GM04504 (cell line): ENCODE data around the gene CBLC.

ENCODE experiments used
- DNase-seq: peaks from one replicate; pipeline ENCODE4 v3.0.0-alpha.2; 2012; ENCODE audit warnings: low read depth

Gene CBLC, protein sequence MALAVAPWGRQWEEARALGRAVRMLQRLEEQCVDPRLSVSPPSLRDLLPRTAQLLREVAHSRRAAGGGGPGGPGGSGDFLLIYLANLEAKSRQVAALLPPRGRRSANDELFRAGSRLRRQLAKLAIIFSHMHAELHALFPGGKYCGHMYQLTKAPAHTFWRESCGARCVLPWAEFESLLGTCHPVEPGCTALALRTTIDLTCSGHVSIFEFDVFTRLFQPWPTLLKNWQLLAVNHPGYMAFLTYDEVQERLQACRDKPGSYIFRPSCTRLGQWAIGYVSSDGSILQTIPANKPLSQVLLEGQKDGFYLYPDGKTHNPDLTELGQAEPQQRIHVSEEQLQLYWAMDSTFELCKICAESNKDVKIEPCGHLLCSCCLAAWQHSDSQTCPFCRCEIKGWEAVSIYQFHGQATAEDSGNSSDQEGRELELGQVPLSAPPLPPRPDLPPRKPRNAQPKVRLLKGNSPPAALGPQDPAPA

DNA sequence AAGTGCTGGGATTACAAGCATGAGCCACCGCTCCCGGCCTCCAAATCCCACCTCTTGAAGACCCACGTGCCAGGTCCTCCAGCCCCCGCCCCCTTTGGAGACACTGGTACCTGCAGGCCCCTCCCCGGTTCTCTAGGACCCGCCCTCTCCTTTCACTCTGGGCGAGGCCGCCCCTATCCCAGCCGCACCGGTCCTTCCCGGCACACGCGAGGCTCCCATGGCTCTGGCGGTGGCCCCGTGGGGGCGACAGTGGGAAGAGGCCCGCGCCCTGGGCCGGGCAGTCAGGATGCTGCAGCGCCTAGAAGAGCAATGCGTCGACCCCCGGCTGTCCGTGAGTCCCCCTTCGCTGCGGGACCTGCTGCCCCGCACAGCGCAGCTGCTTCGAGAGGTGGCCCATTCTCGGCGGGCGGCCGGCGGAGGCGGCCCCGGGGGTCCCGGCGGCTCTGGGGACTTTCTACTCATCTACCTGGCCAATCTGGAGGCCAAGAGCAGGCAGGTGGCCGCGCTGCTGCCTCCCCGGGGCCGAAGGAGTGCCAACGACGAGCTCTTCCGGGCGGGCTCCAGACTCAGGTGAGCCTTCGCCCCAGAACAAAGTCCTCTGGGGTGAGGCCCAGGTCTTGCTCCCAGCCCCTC, at the start of gene CBLC:
TSS of gene CBLC (plus strand) at position 176 of the 633 bp plus-strand sequence. CDS start at position 218, 42 bp downstream.
- no peak for DNase-seq

DNA sequence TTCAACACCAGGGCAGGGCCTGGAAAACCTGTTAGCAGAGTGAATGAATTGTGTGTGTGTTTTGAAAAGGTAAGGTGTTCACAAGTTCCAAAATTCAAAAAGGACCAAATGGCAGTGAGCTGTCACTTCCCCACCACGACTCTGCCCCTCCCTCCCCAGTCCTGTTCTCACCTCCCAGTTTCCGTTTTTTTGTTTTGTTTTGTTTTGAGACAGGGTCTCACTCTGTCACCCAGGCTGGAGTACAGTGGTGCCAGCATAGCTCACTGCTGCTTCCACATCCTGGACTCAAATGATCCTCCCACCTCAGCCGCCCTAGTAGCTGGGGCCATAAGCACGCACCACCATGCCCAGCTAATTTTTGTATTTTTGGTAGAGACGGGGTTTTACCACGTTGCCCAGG, 49.5 kb upstream of the CBLC start:
- DNase-seq, result no peak

DNA sequence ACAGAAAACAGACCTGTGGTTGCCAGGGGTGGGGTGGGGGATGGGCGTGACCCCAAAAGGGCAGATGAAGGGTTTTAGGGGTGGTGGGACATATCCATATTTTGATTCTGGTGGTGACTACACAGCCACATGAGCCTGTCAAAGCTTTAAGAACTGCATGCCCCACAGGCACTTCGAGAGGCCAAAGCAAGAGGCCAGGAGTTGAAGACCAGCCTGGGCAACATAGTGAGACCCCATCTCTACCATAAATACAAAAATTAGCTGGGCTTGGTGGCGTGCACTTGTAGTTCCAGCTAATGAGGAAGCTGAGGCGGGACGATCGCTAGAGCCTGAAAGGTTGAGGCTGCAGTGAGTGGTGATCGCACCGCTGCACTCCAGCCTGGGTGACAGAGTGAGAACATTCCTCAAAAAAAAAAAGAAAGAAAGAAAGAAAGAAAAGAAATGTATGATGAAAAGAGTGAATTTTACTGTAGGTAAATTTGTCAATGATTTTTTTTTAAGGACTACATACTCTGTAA, 48.1 kb upstream of the CBLC start:
- DNase-seq, result no peak

DNA sequence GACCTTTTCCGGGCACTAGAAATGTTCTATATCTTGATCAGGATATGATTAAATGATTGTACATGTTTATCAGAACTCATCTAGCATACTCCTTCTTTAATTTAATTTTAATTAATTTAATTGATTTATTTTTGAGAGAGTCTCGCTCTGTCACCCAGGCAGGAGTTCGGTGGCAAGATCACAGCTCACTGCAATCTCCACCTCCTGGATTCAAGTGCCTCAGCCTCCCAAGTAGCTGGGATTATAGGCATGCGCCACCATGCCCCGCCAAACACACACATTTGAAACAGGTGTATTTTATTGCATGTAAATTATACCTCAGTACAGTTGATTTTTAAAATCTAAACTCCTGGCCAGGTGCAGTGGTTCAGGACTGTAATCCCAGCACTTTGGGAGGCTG, 46.6 kb upstream of the CBLC start:
- DNase-seq, result no peak

DNA sequence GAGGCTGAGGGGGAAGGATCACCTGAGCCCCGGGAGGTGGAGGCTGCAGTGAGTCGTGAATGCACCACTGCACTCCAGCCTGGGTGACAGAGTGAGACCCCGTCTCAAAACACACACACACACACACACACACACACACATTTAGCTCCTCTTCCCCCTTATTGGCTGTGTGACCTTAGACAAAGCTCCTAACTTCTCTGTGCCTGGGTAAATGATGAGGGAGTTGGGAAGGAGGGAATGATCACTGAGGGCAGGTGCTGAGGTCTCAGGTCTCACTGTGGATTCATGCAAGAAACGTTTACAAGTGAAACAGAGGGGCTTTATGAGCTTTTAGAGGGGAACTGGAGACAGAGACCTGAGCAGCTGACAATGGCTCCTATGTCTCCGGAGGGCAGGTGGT, 46.1 kb upstream of the CBLC start:
- no peak for DNase-seq

DNA sequence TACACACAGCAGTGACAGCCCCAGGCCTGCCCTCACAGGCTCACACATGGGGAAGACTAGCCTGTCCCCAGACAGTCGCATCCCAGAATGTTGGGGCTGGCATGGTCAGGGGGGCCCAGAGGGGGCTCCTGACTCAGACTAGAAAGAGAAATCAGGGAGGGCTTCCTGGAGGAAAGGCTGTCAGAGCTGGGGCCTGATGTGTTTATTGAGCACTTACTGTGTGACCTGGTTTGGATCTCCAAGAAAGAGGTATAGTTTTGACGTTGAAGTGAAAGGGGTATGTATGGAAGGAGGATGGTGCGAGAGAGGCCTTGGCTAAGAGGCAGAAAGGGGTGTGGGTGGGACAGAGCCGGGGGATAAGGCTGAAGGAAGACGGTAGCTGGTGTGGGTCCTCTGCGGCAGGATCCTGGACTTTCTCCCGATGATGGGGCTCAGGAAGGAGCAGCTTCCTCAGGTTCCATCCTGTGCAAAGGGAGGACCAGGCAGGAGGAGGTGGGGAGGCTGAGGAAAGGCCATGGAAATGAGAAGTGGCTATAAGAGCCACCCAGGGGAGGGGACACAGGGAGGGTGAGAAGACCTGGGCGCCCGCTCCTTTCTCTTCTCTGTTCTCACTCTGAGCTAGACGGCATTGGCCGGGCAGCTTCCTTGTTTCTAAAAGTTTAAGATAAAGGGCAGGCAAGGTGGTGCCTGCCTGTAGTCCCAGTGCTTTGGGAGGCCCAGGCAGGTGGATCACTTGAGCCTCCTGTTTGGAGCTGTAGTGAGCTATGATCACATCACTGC, 45.3 kb upstream of the CBLC start:
- DNase-seq, result no peak

DNA sequence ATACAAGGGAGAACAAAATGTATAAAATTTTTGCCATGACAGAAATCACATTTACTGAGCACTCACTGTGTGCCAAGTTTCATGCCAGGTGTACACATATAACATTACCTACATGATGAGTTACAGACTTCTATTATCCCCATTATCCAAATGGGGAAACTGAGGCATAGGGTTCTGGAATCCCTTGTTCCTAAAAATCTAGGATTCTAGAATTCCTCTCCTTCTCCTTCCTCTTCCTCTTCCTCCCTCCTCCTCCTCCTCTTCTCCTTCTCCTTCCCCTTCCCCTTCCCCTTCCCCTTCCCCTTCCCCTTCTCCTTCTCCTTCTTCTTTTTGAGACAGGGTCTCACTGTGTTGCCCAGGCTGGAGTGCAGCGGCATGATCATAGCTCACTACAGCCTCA, 43.3 kb upstream of the CBLC start:
- DNase-seq, result no peak

DNA sequence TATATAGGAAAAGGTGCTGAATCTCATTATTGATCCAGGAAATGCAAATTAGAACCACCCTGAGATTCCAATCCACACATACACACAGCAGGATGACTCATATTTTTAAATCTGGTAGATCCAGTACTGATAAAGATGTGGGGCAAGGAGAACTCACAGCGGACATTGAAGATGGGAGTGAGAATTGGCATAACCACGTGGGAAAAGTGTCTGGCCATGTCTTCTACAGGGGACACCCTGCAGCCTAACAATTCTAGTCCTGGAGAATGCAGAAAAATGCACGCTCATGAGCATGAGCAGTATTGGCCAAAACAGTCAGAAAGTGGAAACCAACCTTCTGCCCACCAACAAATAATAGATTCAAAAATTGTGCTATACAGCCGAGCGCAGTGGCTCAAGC, 42.7 kb upstream of the CBLC start:
- DNase-seq, result no peak

DNA sequence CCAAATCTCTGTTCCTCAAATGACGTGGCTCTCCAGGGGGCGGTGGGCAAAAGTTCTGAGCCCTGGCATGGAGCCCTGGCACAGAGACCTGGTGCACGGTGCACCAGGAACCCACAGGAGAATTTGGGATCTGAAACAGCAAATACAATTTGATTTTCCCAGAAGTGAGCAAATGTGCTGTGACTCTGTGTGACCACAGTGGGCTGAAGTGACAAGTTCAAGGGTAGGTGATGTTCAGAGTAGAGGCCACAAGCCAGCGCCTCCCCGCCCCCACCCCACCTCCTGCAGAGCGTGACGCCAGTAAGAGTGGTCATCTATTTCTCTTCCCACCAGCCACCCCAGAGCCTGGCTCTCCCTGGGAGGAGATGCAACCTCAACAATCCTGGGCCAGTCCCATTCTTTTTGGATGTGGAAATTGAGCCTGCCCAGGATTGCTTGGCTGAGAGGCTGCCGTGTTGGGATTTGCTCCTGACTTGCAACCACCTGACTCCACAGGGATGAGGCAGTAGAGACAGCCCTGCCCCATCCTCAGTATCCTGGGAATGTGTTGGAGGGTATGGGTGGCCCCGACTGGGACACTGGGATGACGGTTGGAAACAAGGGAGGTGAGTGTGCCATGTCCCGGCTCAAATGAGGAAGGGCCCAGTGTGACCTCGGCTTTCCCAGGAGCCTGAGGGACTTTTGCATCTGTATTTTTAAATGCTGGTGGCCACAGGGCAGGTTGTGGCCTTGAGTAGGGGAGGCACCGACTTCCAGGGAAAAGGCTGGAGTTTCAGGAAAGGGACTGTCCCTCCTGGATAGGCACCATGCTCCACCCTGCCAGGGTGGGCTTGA, 40.2 kb upstream of the CBLC start:
- no peak for DNase-seq

DNA sequence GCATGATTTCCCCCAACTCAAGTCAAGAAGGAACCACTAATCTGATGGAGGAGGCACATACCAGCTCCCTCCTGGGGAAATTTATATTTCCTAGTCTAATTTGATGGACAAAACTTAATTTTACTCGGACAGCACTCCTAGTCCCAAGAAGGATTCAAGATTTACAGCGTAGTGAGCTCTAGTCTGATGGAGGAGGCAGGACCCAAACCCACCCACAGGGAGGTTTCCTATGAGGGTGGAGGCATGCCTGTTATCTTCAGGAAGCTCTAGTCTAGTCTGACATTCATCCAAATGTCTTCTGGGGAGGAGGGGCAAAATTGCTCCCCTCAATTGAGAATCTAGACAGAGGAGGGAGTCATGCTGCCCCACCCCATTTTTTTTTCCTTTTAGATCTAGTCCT, 39.6 kb upstream of the CBLC start:
- no peak for DNase-seq

DNA sequence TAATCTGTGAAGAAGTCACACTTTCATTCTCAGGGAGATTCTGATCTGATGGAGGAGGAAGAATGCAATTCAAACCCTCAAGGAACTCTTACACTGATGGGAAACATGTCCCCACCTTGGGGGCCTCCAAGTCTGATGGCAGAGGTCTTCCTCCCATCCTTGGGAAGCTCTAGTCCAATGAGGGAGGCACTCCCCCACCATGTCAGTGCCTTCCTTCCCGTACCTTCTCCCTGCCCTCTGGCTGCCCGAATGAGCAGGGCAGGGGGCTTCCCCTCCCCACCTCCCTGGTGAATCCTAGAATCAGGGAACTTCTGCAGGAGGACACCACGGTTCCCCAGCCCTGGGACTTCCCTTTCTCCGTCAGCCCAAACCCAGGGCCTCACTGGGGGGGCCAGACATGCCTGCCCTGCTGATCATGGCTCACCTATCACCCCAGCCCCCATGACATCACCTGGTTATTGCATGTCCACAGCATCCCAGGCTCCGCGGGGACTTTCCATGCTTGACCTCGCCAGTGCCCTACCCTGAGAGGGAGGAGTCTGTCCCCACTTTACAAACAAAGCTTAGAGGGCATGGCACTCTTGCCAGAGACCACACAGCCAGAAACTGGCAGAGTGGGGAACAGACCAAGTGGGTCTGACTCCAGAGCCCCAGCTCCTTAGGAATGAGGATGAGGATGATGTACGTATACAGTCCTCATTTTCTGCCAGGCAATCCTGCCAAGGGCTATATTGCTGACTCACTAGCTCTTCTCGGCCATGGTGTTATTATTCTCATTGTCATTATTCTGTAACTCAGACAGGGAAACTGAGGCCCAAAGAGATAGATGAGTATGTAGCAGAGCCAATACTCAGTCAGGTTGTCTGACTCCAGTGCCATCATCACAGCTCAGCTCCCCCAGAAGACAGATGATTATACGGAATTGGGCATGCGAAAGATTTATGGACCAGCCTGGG, 38.8 kb upstream of the CBLC start:
- DNase-seq, result no peak

DNA sequence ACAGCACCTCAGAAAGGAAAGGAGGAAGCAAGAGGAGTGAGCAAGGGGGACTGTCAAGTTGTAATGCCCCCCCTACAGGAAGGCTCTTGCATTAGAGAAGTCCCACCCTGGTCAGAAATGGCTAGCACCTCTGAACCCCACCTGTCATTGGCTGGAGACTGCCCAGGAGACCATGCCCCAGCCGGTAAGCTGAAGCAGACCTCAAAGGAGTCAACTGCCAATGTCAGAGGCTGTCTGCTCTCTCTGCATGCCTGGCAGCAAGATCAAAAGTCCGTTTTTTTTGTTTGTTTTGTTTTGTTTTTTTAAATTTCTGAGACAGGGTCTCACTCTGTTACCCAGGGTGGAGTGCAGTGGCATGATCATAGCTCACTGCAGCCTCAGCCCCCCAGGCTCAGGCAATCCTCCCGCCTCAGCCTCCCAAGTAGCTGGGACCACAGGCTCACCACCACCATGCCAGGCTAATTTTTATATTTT, 37.3 kb upstream of the CBLC start:
- no peak for DNase-seq

DNA sequence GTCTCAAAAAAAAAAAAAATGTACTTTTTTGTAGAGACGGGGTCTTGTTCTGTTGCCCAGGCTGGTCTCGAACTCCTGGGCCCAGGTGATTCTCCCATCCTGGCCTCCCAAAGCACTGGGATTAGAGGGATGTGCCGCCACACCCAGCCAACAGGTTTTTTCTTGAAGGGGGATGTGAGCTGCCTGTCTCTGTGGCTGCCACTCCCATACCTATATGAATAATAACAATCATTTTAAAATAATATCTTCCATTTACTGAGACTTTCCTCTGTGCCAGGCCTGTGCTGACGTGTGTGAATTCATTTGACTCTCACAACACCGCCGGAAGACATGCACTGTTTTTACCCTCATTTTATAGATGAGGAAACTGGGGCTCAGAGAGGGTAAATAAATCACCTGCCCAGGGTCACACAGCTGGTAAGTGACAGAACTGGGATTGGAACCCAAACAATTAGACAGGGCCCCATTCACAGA, 36.4 kb upstream of the CBLC start:
- no peak for DNase-seq

DNA sequence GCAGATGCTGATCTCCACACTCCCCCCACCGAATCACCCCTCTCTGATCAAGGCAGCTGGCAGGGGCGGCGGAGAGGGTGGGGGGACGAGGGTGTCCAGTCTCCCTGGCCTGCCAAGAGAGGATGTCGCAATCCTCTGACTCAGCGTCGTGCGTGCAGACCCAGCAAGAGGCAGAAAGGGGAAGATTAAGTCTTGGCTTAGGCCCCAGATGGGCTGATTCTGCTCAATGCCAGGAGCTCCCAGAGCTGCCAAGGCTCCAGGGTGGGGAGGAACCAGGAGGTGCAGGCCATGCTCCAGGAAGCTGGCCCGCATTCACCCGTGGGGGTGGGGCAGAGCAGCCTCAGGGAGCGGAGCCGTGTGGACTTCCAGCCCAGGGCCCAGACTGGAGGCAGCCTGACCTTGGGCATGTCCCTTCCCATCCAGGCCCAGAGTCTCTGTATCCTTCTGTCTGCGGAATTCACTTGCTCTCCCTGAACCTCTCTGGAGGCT, 35.8 kb upstream of the CBLC start:
- peak; percentile 100 for DNase-seq

DNA sequence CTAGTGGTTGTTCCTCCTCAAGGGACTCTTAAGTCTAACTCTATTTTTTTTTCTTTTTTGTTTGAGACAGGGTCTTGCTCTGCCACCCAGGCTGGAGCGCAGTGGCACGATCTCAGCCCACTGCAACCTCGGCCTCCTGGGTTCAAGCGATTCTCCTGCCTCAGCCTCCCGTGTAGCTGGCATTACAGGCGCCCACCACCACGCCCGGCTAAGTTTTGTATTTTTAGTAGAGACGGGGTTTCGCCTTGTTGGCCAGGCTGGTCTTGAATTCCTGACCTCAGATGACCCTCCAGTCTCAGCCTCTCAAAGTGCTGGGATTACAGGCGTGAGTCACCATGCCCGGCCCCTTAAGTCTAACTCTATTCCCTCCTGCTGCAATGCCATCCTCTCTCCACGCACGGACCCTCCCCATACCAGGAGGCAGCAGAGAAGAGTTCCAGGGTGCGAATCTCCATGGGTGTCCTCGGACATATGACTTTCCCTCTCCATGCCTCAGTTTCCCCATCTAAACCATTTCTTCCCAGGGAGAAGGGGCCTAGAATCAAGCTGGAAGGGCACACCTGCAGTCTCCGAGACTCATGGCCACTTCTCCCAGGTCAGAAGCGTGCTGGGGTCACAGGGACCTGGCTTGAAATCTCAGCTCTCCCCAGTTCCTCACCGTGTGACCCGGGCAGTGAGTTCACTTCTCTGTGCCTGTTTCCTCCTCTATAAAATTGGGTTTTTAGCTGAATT, 35.2 kb upstream of the CBLC start:
- no peak for DNase-seq

DNA sequence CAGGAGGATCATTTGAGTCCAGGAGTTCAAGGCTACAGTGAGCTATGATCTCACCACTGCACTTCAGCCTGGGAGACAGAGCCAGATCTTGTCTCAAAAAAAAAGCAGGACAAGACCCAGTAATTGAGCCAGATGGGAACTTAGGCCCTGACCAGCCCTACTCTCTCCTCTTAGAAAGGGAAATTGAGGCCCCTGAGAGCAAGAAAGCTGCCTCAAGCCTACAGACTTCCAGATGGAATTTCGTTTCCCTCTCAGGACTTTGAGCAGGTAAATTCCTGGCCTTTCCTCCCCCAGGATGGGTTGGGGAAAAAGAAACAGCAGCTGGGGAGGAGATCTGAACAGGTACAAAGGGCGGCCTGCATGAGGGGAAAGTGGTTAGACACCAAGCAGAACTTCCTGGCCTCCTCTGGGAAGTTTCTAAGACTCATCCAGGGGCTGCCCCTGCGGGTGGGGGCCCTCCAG, 32.8 kb upstream of the CBLC start:
- no peak for DNase-seq

DNA sequence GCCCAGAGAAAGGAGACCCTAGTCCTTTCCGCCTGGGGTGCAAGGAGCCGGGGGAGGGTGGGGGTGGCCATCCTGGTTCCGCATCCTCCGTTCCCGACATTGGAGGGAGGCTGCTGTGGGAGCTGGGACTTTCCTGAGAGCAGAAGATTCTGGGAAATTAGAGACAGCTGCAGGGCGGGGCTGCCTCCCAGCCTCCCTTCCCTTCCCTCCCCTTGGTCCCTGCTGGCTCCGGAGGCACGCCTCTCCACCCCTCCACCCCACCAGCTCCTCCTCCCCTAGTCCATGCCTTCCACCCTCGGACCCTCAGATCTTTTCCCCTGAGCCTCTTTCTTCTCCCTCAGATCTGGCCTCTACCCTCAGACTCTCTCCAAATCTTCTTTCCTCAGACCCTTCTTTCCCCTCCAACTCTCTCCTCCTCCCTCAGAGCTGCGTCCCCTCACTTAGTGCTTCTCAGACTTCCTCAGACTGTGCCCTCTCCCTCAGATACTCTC, 32.3 kb upstream of the CBLC start:
- peak; percentile 65 for DNase-seq

DNA sequence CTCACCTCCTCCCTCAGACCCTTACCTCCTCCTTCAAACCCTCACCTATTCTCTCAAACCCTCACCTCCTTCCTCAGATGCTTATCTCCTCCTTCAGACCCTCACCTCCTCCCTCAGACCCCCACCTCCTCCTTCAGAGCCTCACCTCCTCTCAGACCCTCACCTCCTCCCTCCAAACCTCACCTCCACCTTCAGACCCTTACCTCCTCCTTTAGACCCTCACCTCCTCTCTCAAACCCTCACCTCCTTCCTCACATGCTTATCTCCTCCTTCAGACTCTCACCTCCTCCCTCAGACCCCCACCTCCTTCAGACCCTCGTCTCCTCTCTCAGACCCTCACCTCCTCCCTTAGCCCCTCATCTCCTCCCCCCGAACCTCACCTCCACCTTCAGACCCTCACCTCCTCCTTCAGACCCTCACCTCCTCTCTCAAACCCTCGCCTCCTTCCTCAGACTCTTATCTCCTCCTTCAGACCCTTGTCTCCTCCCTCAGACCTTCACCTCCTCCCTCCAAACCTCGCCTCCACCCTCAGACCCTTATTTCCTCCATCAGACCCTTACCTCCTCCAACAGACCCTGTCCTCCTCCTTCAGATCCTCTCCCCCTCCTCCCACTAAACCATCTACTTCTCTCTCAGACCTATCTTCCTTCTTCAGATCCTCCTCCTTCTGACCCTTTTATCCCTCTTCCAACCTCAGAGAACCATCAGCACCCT, 31.6 kb upstream of the CBLC start:
- no peak for DNase-seq

DNA sequence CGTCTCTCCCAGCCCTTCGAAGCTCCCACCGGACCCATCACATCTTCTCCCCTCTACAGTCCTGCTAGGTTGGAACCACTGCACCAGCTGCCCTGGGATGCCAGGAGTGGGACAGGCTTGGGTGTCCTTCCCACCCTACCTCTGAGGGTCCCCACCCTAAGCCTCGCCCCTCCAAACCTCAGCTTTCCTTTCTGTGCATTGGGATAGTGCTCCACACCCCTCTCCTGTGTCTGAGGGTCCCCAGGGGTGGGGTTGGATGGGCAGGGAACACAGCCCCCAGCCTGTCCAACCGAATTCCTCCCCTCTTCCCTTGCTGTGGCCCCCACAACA, 31.1 kb upstream of the CBLC start:
- no peak for DNase-seq
